Activated naive CD8-positive, alpha-beta T cell (primary cell): Measurements from ENCODE around the gene PDE6G.

Experiments
- H3K27ac Mint-ChIP-seq: one replicate; pipeline ENCODE4 v1.8.0; 2021; ENCODE audit warnings: mixed read lengths
- H3K27me3 Mint-ChIP-seq: one replicate; pipeline ENCODE4 v1.8.0; 2021; ENCODE audit warnings: mixed read lengths
- H3K36me3 Mint-ChIP-seq: one replicate; pipeline ENCODE4 v1.8.0; 2021; ENCODE audit warnings: mixed read lengths
- H3K4me1 Mint-ChIP-seq: one replicate; pipeline ENCODE4 v1.8.0; 2021; ENCODE audit warnings: low read depth, mixed read lengths
- H3K4me3 Mint-ChIP-seq: one replicate; pipeline ENCODE4 v1.8.0; 2021; ENCODE audit warnings: mild to moderate bottlenecking, mixed read lengths
- H3K9me3 Mint-ChIP-seq: one replicate; pipeline ENCODE4 v1.8.0; 2021; ENCODE audit warnings: low read depth, mixed read lengths

Gene PDE6G

DNA sequence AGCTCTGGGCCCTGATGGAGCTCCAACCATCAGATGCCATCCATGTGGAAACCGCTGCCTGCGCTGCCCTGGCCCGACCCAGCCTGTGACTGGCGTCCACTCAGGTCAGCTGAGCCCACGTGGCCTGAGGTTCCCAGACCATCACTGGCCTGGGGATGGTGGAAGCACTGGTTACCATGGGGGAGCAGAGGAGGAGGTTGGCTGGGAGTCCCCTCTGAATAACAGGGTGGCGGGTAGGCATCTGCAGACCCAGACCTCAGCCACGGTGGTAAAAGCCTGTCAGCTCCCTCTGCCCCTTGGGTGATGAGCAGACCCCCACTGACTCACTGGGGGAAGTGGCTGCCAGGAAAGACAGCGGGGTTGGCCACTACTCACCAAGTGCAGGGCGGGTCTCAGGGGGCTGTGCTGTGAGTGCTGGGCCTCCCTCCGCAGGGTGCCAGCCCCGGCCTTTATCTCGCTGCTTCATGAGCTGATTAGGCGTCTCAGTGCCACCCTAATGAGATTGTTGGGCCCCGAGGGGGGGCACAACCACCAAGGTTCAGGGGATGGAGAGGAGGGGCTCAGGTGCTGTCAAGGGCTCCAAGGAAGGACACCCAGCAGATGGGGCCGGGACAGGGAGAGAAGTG lies at the start of gene PDE6G:
Gene PDE6G, minus strand, starts transcription at position 425 of the 626 bp plus-strand sequence. CDS start 3,237 bp downstream, outside the sequence.
- H3K4me1 Mint-ChIP-seq = peaks cover 7% of the 10 kb centered on the region
- H3K4me3 Mint-ChIP-seq = no peak within 1 kb of the TSS
- no peaks in the 10 kb centered on the region for H3K9me3 Mint-ChIP-seq
- no peak within 1 kb of the TSS for H3K27ac Mint-ChIP-seq
- no peaks in the 10 kb centered on the region for H3K36me3 Mint-ChIP-seq
- H3K27me3 Mint-ChIP-seq = peaks cover 3% of the 10 kb centered on the region

DNA sequence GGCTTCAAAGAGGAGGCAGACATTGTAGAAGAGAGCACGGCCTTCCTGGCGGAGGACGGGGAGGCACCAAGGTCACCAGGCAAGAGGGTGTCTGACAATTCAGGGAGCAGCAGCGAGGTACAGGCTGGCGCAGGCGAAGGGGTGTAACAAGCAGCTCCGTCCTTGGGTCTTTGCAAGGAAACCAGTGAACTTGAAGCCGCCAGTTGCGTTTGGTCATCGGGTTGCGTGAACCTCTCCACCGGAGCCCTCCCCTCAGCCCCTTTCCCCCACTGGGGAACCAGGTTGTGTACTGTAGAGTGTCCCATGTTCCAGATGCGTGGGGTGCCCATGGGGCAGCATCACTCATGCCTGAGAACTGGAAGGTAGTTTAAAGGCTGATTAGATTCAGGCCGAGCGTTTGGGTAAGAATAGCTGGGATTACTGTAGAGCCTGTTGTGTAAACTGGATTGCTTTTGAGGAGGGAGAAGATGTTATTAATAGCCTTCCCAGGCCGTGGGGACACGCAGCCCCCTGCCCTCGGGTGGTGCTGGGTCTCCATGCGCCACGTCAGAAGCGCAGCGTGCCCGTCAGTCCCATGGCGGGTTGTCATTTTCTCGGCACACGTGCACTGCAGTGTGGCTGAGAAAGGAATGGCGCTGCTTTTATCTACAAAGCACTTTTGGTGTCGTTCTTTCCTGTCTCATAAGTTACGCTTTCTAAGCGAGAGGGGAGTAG lies 49.3 kb upstream of the PDE6G start:
- peak overlapping the region; percentile 17 for H3K27ac Mint-ChIP-seq
- H3K4me3 Mint-ChIP-seq = peak overlapping the region; percentile 49
- peaks cover 3% of the 10 kb centered on the region for H3K36me3 Mint-ChIP-seq
- no peaks in the 10 kb centered on the region for H3K9me3 Mint-ChIP-seq
- no peaks in the 10 kb centered on the region for H3K27me3 Mint-ChIP-seq
- peaks cover 21% of the 10 kb centered on the region for H3K4me1 Mint-ChIP-seq

DNA sequence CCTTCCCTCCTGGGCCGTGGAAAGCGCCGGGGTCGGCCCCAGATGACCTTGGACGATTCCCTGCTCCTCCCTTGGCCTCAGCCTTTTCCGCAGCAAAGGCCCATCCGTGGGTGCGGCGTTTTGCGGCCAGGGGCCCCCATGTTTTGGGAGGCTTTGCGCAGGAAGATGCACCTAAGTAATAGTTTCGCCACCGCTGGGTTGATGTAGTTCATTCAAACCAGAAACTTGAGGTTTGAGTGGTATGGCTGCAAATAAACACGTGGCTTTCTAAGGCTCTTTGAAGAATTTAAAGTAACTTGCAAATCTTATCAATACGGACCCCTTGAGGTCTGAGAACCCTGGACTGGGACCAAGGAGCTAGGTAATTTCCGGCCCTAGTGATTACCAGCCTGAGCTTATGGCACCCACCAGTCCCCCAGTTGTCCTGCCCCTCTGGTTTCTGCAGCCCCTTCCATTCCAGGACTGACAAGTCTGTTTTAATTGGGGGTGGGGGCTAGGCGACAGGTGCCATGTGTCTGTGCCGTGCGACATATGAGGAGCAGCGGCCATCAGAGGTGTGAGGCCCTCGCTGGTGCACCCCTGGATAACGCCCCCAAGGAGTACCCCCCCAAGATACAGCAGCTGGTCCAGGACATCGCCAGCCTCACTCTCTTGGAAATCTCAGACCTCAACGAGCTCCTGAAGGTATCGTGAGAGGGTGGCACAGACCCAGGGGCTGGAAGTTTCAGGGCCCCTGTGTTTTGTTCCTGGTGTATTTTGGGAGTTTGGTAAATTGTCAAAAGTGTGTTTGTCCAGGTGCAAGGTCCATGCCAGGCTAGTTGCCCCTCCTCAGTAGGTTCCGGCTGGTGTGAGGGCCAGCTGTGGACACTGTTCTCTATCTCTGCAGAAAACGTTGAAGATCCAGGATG lies 47.7 kb upstream of the PDE6G start:
- H3K4me3 Mint-ChIP-seq = peak overlapping the region; percentile 89
- H3K27me3 Mint-ChIP-seq = no peaks in the 10 kb centered on the region
- H3K4me1 Mint-ChIP-seq = peaks cover 21% of the 10 kb centered on the region
- peaks cover 3% of the 10 kb centered on the region for H3K36me3 Mint-ChIP-seq
- no peaks in the 10 kb centered on the region for H3K9me3 Mint-ChIP-seq
- peak overlapping the region; percentile 79 for H3K27ac Mint-ChIP-seq

DNA sequence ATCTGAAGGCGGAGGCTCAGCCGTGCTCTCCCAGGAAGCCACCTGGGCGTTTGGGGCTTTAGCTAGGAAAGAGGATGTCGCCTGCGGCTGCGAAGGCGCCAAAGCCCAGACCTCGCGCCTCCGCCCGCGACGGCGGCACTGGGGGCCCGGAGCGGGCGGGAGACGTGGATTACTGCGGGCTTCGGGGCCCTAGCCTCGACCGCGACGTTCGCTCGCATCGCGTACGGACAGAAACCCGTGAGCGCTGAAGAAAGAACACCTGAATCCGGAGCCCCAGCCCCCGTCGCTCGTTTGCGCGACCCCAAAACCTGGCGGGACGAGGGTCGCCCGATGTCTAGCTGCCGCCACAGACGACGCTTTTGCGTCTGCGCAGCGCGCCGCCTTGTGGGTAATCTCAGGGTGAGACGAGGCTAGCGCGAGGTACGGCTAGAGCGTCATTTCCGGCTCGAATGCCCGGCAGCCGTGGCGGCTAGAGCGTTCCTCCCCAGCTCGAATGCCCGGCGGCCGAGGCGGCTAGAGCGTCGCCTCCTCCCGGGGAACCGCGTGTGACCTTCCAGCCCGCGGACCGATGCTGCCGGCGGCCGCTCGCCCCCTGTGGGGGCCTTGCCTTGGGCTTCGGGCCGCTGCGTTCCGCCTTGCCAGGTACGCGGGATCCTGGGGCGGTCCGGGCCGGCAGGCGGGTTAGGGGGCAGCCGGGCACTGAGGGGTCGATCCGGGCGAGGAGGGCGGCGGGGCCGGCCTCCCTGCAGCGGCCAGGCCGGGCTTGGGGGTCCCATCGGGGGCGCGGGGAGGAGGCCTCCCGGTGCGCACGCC lies 46.8 kb upstream of the PDE6G start, which contains the start of gene MRPL12:
Gene MRPL12, plus strand, starts transcription at position 434 of the 813 bp plus-strand sequence. Its CDS starts 135 bp downstream, at position 569.
- Mint-ChIP-seq H3K36me3 (peaks cover 3% of the 10 kb centered on the region), H3K27ac (peak within 1 kb of the TSS; percentile 92), H3K9me3 (no peaks in the 10 kb centered on the region), H3K27me3 (no peaks in the 10 kb centered on the region), H3K4me3 (peak within 1 kb of the TSS; percentile 94), H3K4me1 (peaks cover 21% of the 10 kb centered on the region)

DNA sequence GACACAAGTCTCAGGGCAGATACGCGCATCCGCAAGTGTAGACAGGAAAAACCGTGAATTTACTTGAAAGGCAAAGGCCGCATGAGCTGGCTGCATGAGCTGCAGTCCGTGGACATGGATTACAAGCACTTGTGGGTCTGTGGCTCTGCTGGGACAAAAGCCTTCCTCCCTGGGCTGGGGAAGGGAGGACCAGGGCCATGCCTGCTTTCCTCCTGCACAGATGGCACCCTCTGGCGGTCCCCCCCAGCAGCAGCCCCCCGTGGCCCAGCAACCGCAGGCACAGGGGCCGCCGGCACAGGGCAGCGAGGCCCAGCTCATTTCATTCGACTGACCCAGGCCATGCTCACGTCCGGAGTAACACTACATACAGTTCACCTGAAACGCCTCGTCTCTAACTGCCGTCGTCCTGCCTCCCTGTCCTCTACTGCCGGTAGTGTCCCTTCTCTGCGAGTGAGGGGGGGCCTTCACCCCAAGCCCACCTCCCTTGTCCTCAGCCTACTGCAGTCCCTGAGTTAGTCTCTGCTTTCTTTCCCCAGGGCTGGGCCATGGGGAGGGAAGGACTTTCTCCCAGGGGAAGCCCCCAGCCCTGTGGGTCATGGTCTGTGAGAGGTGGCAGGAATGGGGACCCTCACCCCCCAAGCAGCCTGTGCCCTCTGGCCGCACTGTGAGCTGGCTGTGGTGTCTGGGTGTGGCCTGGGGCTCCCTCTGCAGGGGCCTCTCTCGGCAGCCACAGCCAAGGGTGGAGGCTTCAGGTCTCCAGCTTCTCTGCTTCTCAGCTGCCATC lies 45.1 kb upstream of the PDE6G start:
- peak overlapping the region; percentile 94 for H3K4me3 Mint-ChIP-seq
- H3K27me3 Mint-ChIP-seq = no peaks in the 10 kb centered on the region
- peak overlapping the region; percentile 92 for H3K27ac Mint-ChIP-seq
- peaks cover 21% of the 10 kb centered on the region for H3K4me1 Mint-ChIP-seq
- no peaks in the 10 kb centered on the region for H3K9me3 Mint-ChIP-seq
- H3K36me3 Mint-ChIP-seq = peaks cover 3% of the 10 kb centered on the region

DNA sequence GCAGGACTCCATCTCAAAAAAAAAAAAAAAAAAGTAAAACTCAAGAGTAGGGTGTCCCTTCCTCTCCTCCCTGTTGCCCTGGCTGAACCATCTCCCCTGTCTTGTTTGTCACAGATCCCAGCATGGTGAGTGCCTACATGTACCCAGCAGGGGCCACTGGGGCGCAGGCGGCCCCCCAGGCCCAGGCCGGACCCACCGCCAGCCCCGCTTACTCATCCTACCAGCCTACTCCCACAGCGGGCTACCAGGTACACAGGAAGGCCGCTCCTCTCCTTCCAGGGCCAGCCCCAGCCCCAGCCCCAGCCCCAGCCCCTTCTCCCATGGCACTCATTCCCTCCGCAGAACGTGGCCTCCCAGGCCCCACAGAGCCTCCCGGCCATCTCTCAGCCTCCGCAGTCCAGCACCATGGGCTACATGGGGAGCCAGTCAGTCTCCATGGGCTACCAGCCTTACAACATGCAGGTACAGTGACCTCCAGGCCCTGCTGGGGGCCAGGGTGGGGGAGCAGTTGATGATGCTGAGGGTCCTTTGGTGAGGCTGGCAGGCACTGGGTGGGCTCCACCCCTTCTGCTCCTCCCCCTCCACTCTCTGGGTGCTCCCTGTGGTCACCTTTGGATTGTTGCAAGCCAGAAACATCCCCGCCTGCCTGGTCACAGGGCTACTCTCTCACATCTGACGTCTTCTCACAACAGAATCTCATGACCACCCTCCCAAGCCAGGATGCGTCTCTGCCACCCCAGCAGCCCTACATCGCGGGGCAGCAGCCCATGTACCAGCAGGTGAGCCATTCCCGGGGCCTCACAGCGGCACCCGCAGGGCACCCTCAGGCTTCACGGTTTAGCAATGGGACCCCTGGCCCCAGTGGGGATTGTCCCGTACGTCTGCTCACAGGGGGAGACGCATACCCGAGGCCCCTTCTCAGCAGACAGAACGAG lies 44.3 kb upstream of the PDE6G start:
- Mint-ChIP-seq H3K9me3 (no peaks in the 10 kb centered on the region), H3K36me3 (peaks cover 3% of the 10 kb centered on the region), H3K27me3 (no peaks in the 10 kb centered on the region), H3K4me3 (peak overlapping the region; percentile 94), H3K27ac (no peak overlapping the region), H3K4me1 (peaks cover 18% of the 10 kb centered on the region)

DNA sequence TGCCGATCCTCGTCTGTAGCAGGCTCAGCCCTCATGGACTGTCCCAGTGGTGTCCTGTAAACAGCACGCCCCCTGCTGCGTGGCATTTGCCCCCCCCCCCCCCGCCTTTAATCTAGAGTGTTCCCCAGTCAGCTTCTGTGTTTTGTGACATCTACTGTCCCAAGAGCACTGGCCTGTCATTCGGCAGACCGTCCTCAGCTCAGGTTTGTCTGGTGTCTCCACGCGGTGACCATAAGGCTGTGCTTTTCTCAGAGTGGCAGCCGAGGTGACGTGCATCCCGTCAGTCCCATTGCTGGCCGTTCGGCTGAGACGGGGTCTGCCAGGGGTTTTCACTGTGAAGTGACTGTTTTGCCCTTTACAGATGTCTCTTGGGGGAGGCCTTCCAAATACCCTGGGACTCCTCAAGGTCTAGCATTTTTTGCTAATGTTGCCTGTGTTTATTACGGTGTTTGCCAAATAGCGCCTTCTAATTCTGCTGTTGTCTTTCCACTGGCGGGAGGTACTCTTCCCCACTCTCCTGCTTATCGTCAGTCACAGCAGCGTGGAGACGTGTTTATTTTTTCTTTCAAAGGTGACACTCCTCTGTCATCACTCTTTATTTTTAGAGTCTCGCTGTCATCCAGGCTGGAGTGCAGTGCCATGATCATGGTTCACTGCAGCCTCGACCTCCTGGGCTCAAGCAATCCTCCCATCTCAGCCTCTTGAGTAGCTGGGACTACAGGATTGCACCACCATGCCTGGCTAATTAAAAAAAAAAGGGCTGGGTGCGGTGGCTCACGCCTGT lies 41.1 kb upstream of the PDE6G start:
- H3K27ac Mint-ChIP-seq = no peak overlapping the region
- H3K27me3 Mint-ChIP-seq = no peaks in the 10 kb centered on the region
- no peak overlapping the region for H3K4me3 Mint-ChIP-seq
- H3K4me1 Mint-ChIP-seq = peaks cover 13% of the 10 kb centered on the region
- no peaks in the 10 kb centered on the region for H3K36me3 Mint-ChIP-seq
- H3K9me3 Mint-ChIP-seq = no peaks in the 10 kb centered on the region

DNA sequence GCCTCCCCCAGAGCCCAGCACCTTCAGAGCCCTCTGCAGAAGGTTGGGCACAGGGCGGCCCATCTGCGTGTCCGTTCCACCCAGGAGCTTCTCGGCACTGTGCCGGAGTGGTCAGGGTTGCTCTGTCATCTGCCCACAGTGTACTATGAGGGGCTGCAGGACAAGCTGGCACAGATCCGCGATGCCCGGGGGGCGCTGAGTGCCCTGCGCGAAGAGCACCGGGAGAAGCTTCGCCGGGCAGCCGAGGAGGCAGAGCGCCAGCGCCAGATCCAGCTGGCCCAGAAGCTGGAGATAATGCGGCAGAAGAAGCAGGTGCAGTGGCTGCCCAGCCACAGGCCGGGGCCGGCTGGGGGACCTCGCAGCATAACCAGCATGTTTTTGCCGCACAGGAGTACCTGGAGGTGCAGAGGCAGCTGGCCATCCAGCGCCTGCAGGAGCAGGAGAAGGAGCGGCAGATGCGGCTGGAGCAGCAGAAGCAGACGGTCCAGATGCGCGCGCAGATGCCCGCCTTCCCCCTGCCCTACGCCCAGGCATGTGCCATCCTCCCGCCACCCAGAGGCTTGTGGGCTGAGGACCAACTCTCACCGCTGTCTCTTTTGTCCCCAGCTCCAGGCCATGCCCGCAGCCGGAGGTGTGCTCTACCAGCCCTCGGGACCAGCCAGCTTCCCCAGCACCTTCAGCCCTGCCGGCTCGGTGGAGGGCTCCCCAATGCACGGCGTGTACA lies 40.0 kb upstream of the PDE6G start:
- no peaks in the 10 kb centered on the region for H3K36me3 Mint-ChIP-seq

DNA sequence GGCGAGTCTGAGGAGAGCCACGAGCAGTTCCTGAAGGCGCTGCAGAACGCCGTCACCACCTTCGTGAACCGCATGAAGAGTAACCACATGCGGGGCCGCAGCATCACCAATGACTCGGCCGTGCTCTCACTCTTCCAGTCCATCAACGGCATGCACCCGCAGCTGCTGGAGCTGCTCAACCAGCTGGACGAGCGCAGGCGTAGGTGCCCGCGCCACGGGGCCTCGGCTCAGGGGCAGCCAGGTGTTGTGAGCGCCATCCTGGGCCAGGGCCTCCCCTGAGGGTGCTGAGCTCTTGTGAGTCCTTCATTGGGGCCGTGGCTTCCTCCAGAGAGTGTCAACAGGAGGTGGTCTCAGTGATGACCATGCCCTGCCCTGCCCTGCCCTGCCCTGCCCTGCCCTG lies 39.5 kb upstream of the PDE6G start:
- Mint-ChIP-seq H3K4me3 (no peak overlapping the region), H3K36me3 (no peaks in the 10 kb centered on the region), H3K27ac (no peak overlapping the region), H3K9me3 (no peaks in the 10 kb centered on the region), H3K27me3 (no peaks in the 10 kb centered on the region), H3K4me1 (peaks cover 3% of the 10 kb centered on the region)

More for the DNA sequence above, 40.0 kb upstream of the PDE6G start:
- Mint-ChIP-seq H3K27me3 (no peaks in the 10 kb centered on the region), H3K27ac (no peak overlapping the region), H3K4me1 (peaks cover 6% of the 10 kb centered on the region), H3K9me3 (no peaks in the 10 kb centered on the region), H3K4me3 (no peak overlapping the region)

DNA sequence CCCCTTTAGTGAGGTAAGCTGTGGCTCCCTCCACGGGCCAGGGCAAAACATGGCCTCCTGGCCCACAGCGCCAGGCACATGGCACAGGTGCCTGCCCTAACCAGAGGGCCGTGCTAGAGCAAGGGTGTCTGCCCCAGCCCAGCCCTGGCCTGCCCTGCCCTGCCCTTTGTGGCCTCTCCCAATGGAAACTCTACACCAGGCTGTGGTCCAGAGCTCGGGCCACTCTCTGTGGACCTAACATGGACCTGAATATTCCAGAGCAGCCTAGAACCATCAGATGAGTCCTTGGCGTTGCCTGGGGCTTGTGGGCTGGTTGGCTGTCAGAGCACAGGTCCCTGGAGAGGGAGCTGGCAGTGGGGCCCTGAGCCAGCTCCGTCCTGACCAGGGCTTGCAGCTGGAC lies 38.9 kb upstream of the PDE6G start:
- no peak overlapping the region for H3K4me3 Mint-ChIP-seq
- H3K27ac Mint-ChIP-seq = no peak overlapping the region
- H3K9me3 Mint-ChIP-seq = no peaks in the 10 kb centered on the region
- peaks cover 1% of the 10 kb centered on the region for H3K4me1 Mint-ChIP-seq
- H3K27me3 Mint-ChIP-seq = no peaks in the 10 kb centered on the region
- no peaks in the 10 kb centered on the region for H3K36me3 Mint-ChIP-seq

DNA sequence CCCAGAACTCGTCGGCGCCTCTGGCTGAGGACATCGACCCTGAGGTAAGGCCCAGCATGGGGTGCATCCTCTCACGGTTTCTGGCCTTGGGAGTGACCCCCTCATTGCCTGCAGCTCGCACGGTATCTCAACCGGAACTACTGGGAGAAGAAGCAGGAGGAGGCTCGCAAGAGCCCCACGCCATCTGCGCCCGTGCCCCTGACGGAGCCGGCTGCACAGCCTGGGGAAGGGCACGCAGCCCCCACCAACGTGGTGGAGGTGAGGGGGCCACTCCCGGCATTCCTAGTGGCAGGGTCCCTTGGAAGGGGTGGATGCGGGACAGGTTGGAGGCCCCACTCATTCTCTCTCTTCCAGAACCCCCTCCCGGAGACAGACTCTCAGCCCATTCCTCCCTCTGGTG lies 38.5 kb upstream of the PDE6G start:
- Mint-ChIP-seq H3K36me3 (no peaks in the 10 kb centered on the region), H3K27ac (no peak overlapping the region), H3K4me1 (peaks cover 1% of the 10 kb centered on the region), H3K4me3 (no peak overlapping the region), H3K9me3 (no peaks in the 10 kb centered on the region), H3K27me3 (no peaks in the 10 kb centered on the region)
